ENCODE measurements around the gene EEIG1.

Gene EEIG1

DNA sequence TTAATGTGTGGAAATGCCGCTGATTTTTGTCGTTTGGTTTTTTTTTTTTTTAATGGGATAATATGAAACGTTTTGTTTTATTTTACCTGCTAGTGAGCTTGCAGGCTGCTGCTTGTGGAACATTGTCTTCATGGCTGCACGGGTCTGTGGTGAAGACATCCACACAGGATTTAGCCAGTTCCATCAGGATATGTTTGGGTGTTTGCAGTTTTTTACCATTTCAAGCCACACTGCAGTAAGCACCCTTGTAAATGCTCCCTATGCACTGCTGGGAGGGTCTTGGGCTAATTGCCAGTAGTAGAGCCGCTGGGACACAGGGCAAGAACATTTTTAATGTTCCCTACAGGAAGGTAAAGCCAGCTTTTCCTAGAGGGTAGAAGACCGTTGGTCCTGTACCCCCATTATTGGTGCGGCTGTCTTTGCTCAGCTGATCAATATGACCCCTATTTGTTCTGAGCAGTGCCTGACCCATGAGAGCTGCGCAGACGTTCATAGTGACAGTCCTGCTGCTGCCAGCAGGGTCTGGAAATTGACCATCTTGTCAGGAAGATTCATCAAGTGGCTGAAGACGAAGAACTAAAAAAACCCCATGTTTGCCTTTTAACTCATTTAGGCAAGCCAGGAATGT, 20.5 kb upstream of the EEIG1 start:
- DNase-seq, result no peak

DNA sequence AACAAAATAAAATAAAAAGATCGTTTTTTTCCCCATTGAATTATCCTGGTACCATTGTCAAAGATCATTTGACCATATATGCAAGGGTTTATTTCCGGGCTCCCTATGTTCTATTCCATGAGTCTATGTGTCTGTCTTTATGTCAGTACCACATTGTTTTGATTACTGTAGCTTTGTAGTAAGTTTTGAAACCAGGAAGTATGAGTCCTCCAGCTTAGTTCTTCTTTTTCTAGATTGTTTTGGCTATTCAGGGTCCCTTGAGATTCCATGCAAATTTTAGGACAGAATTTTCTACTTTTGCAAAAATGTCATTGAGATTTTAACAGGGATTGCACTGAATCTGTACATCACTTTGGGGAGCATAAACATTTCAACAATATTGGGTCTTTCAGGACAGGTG, 18.7 kb upstream of the EEIG1 start:
- no peak for DNase-seq

DNA sequence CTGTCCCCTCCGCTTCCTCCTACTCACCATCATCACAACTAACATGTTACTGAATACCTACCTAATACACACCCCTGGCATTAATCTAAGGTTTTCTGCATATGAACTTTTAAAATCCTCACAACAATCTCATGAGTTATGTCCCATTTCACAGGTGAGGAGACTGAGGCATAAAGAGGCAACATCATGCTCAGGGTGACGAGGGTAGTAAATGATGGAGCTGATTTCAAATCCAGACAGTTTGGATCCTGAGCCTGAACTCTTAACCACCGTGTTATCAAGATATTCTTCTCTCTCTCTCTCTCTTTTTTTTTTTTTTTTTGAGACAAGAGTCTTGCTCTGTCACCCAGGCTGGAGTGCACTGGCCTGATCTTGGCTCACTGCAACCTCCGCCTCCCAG, 12.9 kb upstream of the EEIG1 start:
- DNase-seq, result no peak

DNA sequence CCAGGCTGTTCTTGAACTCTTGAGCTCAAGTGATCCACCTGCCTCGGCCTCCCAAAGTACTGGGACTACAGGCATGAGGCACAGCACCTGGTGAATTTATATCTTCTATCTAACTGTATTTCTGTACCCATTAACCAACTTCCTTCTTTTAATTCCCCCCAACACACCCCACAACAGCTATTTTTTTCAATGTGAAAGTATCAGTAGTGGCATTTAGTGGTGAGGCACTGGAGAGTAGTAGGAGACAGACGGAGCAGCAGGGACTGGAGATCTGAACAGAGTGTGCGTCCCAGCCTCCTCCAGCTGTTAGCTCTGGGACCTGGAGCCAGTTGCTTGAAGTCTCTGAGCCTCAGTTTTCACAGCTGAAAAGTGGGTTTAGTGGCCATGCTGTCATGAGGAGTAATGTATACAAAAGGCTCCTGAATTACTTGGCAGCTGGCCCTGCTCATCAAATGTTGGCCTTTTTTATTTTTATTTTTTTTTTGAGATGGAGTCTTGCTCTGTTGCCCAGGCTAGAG, 11.0 kb upstream of the EEIG1 start:
- DNase-seq, result peak; percentile 35

DNA sequence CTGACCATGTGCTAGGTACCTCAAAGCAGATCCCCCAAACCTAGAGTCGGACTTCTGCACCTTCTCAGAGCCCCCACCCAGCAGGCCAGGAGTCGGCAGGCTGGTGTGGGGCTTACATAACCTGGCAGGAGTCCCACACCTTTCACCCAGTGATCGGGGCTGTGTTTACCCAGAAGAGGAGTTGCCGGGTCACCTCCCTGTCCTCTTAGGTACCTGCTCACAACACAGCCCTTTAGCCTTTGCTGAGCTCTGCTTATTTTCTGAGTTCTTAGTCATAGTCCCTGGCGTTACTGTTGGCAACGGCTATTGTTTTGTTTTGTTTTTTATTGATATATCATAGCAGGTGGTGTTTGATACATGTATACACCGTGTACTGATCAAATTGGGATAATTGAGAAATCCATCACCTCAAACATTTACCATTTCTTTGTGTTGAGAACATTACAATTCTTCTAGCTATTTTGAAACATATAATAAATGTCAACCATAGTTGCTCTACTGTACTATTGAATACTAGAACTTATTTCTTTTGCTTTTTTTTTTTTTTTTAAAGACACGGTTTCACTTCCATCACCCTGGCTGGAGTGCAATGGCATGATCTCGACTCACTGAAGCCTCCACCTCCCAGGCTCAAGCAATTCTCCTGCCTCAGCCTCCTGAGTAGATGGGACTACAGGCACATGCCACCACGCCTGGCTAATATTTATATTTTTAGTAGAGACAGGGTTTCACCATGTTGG, 10.4 kb upstream of the EEIG1 start:
- no peak for DNase-seq

DNA sequence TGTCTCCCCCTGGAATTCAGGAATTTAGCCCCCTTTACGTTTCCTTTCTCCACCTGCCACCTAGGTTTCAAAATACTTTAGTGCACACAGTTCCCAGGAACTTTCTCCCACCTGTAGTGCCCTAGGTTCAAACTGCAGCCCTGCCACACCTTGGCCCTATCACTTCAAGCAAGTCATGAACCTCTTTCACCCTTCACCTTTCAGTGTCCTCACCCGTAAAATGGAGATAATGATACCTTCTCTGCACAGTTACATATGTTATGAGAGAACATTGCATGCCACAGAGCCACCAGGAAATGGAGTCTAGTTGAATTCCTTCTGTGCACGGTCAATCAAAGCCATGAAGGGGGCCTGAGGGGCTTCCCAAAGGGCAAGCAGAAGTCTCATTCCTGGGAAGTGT, 9.8 kb upstream of the EEIG1 start:
- no peak for DNase-seq

DNA sequence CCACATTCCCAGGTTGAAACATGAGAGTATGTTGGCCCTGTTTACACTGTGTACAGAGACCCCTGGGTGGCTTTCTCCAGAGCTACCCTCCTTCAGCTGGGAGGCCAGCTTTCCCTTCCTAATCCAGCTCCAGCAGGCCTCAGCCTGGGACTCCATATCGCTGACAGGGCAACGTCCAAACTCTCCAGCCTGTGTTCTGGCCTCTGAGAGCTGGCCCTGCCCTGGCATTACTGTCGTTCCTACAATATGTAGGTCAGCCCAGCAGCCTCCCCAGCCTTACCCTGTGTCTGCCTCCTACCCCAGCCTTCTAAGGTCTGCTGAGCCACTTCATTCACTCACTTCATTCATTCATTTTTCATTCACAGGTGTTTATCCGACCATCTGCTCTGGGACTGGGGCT, 8.3 kb upstream of the EEIG1 start:
- no peak for DNase-seq

DNA sequence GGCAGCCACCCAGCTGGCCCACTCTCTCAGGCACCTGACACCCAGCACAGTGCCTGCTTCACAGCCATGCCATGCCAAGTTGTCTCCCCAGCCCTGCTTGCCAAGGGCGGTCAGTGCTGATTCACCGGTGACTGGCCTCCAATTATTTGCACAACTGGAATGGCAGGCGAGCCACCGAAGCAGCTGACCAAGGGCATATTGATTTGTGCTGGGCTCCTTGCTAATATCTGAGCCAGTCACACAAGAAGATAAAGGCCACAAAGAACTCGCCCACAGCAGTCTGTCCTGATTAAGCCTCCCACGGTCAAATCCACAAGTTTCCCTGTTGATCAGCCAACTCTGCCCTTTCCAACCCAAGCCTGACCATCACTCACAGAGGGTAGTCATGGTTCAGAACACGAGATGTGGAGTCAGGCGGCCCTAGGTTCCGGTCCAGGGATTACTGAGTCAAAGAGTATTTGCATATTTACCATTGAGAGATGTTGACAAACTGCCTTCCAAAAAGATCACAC, 6.4 kb upstream of the EEIG1 start:
- no peak for DNase-seq

DNA sequence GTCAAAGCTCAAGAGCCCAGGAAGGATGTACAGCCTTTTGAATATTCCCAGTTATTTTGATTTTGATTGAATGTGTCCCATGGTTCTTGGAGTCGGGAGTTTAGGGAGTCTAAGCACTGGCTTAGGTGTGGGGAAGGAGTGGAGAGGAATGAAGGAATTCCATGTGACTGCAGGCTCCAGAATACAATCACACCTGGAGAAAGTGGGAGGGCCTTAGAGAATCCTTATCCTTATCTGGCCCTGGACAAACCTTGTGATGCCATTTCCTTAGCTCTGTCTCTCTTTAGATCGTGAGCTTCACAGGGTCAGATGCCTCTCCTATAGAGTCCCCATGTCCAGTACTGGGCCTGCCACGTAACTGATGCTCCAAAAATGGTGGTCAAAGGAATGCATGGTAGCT, 4.2 kb upstream of the EEIG1 start:
- no peak for DNase-seq

DNA sequence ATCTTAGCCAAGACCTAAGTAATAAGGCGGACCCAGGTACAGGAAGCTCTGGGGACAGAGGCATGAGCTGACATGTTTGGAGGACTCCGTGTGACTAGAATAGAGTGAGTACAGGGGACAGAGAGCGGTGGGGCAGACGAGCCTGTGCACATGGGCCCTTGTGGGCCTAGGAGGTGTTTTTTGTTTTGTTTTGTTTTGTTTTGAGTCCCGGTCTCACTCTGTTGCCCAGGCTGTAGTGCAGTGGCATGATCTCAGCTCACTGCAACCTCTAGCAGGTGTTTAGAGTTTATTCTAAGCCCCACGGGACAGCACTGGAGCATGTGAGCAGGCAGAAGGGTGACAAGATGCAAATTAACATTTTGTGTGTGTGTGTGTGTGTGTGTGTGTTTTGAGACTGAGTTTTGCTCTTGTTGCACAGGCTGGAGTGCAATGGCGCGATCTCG, 3.1 kb upstream of the EEIG1 start:
- DNase-seq, result no peak

DNA sequence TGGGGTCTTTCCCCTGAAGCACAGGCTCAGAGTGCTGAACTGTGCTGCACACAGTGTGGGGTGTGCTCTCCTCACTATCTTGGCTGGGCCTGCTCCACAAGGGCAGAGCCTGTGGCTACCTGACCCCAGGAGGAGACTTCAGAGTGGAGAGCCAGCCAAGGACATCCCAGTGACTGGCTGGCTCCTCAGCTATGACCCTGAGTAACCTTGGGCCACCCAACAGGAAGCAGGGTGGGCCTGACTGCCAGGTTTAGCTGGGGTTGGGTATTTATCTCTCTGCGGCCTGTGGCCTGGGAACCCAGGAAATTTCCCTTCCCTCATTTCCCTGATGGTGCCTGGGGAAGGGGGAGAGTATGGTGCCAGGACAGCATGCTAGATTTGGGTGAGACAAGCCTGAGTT, 2.1 kb upstream of the EEIG1 start:
- DNase-seq, result no peak

DNA sequence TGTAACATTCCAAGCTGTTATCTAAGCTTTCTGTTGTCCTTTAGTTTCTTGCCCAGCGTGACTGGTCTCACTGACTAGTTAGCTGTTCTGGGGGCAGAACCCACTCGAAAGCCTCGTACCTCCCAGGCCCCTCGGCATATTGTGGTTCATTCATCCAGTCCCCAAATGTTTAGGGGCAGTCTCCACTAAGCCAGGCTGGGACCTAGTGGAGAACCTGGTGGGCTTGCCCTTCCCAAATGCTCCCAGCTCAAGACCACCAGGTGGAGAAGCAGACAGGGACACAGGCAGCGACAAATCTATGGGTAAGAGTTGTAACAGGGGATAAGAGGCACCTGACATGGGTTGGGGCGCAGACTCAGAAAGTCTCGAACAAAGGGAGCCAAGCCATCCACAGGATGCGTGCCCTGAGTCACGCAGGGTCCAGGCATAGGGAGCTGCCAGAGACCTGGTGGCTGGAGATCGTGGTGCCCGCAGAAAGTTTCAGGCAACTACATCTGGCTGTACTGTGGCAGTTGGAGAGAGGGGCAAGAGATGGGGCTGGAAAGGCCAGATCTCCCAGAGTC, 851 bp upstream of the EEIG1 start:
- DNase-seq, result no peak

DNA sequence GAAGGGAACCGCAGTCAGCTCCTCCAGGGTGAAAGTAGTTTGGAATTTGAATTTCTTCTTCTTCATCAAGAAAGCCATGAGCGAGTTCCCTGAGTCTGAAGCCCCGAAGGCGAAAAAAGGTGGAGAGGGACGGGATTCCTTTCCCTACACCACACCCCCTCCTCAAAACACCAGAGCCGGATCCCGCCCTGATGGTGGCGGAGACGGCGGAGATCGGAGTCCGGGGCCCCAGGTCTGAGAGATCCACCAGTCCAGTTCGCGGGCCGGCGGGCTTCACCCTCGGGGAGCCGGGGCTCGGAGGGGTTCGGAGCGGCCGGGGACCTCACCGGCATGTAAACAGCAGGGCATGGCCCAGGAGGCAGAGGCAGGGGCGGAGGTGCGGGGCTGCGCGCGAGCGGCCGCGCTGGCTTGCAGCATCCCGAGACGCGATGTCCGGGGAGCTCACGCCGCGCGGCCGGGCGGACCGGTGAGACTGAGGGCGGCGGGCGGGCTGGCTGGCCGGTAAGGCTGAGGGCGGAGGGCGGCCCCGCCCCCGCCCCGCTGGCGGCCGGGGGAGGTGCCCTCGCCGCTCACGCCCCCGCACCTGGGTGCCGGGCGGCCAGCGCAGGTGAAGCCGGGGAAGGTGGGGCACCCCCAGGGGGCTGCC, 606 bp downstream of the EEIG1 start:
- DNase-seq, result peak; percentile 37

DNA sequence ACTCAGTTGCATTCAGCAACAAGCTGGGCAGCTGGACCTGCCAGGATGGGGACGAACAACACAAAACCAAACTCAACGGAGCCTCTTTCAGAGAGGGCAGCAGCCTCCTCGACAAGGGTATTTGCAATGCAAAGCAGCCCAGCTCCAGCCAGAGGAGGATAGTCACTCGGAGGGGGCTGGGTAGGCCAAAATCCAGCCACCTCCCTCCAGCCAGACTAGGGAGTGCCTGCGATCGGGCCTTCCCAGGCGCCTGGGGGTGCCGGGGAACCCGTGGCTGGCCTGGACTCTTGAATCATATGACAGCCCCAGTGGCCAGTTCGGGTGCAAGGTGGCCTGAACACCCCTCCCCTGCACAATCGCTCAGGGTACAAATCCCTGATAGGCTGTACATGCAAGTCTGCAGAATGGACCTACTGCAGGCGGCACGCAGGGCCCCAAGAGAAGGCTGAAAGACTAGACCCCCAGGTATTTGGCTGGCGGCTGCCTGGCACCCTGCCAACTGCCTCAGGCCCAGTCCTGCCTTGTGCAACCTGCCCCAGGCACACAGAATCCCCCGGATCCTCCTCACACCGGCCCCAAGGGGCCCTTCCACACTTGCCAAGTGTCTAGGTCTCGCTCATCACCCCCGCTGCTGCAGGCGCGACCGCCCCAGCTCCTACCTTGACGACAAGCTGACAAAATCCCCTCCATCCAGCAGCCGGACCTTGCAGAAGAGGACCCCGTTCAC, 1.3 kb downstream of the EEIG1 start:
- DNase-seq, result peak; percentile 50

DNA sequence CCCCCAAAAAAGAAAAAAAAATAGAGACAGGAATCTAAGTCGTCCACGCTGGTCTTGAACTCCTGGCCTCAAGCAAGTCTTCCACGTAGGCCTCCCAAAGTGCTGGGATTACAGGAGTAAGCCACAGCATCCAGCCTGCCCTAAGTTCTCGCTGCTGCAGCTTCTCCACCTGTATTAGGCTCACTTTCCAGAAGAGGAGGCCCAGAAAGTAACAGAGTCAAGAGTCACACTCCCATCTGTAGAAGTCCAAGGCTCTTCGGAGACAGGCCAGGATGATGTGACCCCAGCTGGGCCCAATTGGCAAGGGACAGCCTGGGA, 1.8 kb downstream of the EEIG1 start:
- no peak for DNase-seq

DNA sequence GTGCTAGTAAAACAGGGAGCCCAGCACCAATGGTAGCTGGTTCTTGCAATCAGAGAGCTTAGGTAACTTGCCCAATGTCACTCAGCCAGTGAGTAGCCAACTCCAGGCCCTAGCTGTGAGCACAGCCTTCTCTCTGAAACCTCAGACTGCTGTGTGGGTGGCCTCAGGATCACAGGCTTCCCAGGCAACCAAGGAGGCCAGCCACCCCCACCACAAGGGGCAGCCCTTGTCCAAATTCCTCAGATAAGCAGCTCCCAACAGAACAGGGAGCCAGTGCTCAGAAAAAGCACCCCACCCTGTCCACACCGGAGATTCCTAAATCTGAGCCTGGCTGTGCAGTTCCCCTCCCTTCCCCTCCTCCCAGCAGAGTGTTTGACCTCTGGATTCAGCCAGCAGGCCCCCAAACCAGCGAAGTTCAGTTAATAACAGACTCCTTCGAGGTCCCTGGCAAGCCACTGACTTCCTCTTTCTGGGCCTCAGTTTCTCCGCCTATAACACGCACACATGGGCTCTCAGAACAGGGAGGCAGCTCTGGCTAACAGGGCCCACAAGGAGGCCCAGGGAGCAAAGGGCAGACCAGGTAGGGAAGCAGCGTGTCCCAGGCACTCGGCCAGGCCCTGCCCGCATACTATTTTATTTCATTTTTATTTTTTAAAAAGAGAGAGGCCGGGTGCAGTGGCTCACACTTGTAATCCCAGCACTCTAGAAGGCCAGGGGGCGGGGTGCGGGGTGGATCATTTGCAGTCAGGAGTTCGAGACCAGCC, 2.7 kb downstream of the EEIG1 start:
- DNase-seq, result peak; percentile 49

DNA sequence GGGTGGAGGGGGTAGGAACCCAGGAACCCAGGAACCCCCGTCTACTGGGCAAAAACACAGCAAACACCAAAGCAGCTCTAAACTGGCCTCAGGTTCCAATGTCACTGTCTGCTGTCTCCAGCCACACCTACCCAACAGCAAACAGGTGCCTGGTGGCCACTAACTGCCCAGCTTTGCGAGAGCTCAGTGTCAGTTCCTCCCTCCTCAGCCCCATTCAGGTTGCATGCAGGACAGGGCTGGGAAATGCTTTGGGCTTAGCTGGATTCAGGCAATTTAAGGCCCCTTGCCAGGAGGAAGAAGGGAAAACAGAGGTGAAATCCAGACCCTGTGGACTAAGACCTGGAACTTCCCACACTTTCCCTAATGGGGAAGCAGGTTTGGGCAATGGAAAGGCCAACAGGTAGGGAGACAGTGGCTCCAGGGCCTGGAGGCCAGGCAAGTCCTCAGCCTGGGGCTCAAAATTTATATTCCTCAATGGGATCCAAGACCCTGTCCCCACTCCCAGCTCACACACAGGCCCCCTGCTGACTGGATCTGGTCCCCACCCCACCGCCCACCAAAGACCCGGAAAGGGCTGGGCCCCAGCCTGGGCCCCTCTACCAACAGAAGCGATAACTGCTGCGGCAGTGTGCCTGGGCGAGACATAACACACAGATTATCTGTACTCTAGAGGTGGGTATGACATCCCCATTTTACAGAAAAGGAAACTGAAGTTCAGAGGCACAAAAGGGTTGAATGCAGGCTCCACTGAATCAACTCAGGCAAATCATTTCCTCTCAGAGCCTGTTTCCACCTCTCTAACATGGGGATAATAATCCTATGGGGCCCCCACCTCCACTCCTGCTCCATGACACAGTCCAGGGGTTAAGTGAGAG, 3.5 kb downstream of the EEIG1 start:
- DNase-seq, result no peak

DNA sequence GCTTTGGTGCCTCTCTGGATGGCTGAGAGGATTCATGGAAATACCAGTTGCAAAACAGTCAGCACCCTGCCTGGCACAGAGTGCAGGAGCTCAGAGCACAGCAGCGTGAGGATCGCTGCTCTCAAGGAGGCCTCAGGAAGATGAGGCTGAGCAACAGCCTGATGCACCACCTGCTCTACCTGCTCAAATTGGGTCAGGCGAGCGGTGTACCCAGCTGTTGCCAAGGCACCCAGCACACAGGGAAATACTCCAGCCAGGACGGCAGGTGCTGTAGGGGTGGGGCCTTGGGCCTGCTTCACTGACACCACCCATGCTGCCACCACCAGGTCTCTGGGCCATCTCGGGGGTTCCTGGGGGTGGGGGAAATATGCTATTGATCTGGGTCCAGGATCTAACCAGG, 4.3 kb downstream of the EEIG1 start:
- no peak for DNase-seq

DNA sequence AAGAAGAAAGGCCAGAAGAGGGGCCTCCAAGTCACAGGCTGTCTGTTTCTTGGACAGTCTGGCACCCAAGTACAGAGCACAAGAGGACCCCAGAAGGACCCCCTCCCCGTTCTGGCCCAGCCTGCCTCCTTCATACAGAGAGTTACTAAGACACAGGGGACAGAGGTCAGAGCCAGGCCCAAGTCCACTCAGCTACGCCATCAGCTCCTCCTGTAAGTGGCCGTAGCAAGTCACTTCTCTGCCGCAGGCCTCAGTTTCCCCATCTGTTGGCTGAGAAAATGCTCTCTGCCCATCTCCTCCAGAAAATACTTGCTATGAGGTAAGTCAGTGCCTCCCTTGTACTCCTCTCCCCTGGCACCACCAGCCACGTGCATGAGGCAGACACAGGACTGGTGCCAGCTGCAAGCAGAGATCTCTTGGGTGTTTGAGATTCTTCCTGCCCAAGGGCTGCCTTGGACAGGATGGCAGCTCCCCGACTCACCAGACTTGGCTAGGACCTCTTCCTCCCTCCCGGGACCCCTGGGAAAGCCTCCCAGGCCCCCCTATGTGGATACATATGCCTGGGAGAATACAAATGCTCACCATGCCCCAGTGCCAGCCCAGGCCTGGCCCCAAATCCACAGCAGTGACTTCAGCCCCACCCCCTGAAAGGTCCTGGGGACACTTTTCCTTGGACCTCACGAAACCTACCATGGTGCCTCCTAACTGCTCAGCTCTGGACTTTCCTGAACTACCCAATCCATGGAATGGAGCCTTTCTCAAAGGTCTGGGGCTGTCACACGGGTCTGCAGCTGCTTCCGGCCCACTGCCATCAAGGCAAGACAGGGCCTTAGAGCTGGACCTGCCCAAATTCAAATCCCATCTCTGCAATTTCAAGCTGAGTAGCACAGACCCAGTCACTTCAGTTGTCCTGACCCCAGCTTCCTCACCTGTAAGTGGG, 5.1 kb downstream of the EEIG1 start:
- no peak for DNase-seq

DNA sequence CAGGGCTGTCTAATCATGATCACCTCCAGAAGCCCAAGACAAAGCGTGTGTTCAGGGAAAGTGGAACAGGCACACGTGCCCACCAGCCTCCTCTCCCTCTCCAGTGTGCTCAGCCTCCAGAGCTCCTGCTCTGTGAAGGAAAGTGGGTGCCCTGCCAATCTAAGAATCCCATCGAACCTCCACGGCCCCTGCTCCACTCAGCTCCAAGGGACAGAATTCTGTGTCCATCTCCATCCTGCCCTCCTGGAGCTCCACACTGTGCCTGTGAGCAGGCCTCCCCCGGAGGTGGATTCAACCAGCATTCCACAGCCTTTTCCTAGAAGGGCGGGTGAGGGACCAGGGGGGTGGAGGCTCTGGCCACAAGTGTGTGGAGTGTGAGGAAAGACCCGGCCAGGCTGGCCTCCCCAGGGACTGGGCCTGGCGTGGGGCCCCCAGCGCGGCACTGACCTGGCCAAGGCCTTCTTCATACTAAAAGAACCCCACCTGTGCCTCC, 6.0 kb downstream of the EEIG1 start:
- DNase-seq, result no peak
